ENCODE results near the gene PRPF40B. TPM values are rescaled to one million over a fixed set of nuclear protein-coding genes. Genes with fewer than 3 reads are reported as not detected.

Gene PRPF40B
- total and polyA plus RNA-seq, 2 experiments from 2014 or later = 11.1 to 30.1 TPM

DNA sequence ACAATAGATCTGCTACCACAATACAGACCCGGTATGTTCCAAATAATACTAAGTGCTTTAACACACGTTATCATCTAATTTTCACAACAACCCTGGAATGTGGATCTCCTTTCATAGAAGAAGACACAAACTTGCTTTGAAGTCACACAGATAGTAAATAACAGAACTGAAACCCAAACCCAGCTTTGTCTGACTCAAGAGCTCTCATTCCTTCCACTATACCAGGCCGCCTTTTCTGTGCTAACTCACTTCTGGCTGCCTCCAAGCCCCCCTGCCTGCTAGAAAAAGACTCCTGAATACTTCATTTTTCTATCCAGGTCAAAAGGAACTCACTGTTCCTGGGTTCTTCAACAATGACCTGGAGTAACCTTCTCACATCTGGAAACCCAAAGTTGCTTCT lies 37.8 kb downstream of the PRPF40B start:
- no peak for DNase-seq (ENCODE audit: low spot score)
- no peak overlapping the region for H3K27ac ChIP-seq
- H3K4me3 ChIP-seq = no peak overlapping the region
- no peaks in the 10 kb centered on the region for H3K27me3 ChIP-seq
- H2AFZ ChIP-seq = no peak overlapping the region
- H3K4me1 ChIP-seq (ENCODE audit: insufficient read depth) = peaks cover 10% of the 10 kb centered on the region
- WGBS (ENCODE audit: low lambda C conversion rate, missing lambda C conversion rate) = 95% methylated on average over 3 of the region's 3 CpGs
- no peaks in the 10 kb centered on the region for H3K9me3 ChIP-seq (ENCODE audit: low read depth)
- no peaks in the 10 kb centered on the region for H3K9me2 ChIP-seq (replicated peaks; ENCODE audit: insufficient read depth)
- no peak overlapping the region for H3K4me2 ChIP-seq
- H3K36me3 ChIP-seq (replicated peaks; ENCODE audit: insufficient read depth, low read depth) = no peaks in the 10 kb centered on the region
- no peak for TF ChIP-seq EZH2 (IDR thresholded peaks at IDR 0.05; ENCODE audit: borderline replicate concordance)
- TF ChIP-seq, protein P1, sequence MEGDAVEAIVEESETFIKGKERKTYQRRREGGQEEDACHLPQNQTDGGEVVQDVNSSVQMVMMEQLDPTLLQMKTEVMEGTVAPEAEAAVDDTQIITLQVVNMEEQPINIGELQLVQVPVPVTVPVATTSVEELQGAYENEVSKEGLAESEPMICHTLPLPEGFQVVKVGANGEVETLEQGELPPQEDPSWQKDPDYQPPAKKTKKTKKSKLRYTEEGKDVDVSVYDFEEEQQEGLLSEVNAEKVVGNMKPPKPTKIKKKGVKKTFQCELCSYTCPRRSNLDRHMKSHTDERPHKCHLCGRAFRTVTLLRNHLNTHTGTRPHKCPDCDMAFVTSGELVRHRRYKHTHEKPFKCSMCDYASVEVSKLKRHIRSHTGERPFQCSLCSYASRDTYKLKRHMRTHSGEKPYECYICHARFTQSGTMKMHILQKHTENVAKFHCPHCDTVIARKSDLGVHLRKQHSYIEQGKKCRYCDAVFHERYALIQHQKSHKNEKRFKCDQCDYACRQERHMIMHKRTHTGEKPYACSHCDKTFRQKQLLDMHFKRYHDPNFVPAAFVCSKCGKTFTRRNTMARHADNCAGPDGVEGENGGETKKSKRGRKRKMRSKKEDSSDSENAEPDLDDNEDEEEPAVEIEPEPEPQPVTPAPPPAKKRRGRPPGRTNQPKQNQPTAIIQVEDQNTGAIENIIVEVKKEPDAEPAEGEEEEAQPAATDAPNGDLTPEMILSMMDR (IDR thresholded peaks at IDR 0.05; ENCODE audit: poor library complexity) = no peak
- TF ChIP-seq EZH2phosphoT487 (IDR thresholded peaks at IDR 0.05; ENCODE audit: low read depth, severe bottlenecking, unreplicated experiment) = no peak
- no peaks in the 10 kb centered on the region for H3K79me2 ChIP-seq
- no peaks in the 10 kb centered on the region for H4K20me1 ChIP-seq (ENCODE audit: insufficient read depth, poor library complexity, severe bottlenecking)

DNA sequence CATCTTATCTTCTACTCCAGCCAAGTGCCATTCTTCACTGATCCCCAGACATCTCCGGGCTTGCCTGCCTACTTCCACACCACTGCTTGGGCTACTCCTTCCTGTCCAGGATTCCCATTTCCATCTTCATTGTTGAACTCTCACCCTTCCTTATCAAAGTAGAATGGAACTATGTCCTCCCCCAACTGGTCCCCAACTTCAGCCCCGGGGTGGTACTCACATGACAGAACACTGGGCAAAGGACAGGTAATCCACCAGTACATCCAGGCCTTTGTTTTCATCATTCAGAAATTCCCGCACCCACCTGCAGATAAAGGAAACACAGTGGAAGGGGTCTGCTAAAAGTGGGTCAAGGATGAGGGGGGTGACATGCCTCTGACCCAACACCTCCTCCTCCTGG lies 38.4 kb downstream of the PRPF40B start:
- Histone ChIP-seq H4K20me1 (ENCODE audit: insufficient read depth, poor library complexity, severe bottlenecking) (no peaks in the 10 kb centered on the region), H3K27me3 (no peaks in the 10 kb centered on the region), H3K9me2 (replicated peaks; ENCODE audit: insufficient read depth) (no peaks in the 10 kb centered on the region), H3K79me2 (no peaks in the 10 kb centered on the region), H3K4me2 (no peak overlapping the region), H3K4me3 (no peak overlapping the region), H2AFZ (no peak overlapping the region), H3K36me3 (replicated peaks; ENCODE audit: insufficient read depth, low read depth) (no peaks in the 10 kb centered on the region), H3K27ac (no peak overlapping the region), H3K4me1 (ENCODE audit: insufficient read depth) (peaks cover 10% of the 10 kb centered on the region), H3K9me3 (ENCODE audit: low read depth) (no peaks in the 10 kb centered on the region)
- WGBS (ENCODE audit: low lambda C conversion rate, missing lambda C conversion rate) = 93% methylated on average over 3 of the region's 3 CpGs
- TF ChIP-seq, protein P1 (IDR thresholded peaks at IDR 0.05; ENCODE audit: poor library complexity) = no peak
- no peak for TF ChIP-seq EZH2phosphoT487 (IDR thresholded peaks at IDR 0.05; ENCODE audit: low read depth, severe bottlenecking, unreplicated experiment)
- TF ChIP-seq EZH2 (IDR thresholded peaks at IDR 0.05; ENCODE audit: borderline replicate concordance) = no peak
- DNase-seq (ENCODE audit: low spot score) = no peak

GRCh38 chr12:49662998-49663843 lies 39.9 kb downstream of the PRPF40B start:
- DNase-seq (ENCODE audit: low spot score) = peak; percentile 61
- Histone ChIP-seq H3K4me2 (no peak overlapping the region), H3K4me3 (no peak overlapping the region)

More at GRCh38 chr12:49662998-49663843, 39.9 kb downstream of the PRPF40B start:
- Histone ChIP-seq H3K79me2 (no peaks in the 10 kb centered on the region), H4K20me1 (ENCODE audit: insufficient read depth, poor library complexity, severe bottlenecking) (no peaks in the 10 kb centered on the region), H3K27ac (peak overlapping the region; percentile 86), H3K27me3 (no peaks in the 10 kb centered on the region), H3K36me3 (replicated peaks; ENCODE audit: insufficient read depth, low read depth) (no peaks in the 10 kb centered on the region), H3K9me2 (replicated peaks; ENCODE audit: insufficient read depth) (no peaks in the 10 kb centered on the region), H2AFZ (no peak overlapping the region), H3K4me1 (ENCODE audit: insufficient read depth) (peaks cover 10% of the 10 kb centered on the region), H3K9me3 (ENCODE audit: low read depth) (no peaks in the 10 kb centered on the region)
- WGBS (ENCODE audit: low lambda C conversion rate, missing lambda C conversion rate) = 40% methylated on average over 5 of the region's 5 CpGs
- TF ChIP-seq EZH2phosphoT487 (IDR thresholded peaks at IDR 0.05; ENCODE audit: low read depth, severe bottlenecking, unreplicated experiment) = no peak
- no peak for TF ChIP-seq EZH2 (IDR thresholded peaks at IDR 0.05; ENCODE audit: borderline replicate concordance)
- TF ChIP-seq, protein P1 (IDR thresholded peaks at IDR 0.05; ENCODE audit: poor library complexity) = no peak
